ENCODE results near the gene JAG2.
"Not testable (repeated sequence)": the region's sequence is repeated elsewhere in the genome, so short reads cannot be mapped to it uniquely, and the experiment has no call there.

Gene JAG2

DNA sequence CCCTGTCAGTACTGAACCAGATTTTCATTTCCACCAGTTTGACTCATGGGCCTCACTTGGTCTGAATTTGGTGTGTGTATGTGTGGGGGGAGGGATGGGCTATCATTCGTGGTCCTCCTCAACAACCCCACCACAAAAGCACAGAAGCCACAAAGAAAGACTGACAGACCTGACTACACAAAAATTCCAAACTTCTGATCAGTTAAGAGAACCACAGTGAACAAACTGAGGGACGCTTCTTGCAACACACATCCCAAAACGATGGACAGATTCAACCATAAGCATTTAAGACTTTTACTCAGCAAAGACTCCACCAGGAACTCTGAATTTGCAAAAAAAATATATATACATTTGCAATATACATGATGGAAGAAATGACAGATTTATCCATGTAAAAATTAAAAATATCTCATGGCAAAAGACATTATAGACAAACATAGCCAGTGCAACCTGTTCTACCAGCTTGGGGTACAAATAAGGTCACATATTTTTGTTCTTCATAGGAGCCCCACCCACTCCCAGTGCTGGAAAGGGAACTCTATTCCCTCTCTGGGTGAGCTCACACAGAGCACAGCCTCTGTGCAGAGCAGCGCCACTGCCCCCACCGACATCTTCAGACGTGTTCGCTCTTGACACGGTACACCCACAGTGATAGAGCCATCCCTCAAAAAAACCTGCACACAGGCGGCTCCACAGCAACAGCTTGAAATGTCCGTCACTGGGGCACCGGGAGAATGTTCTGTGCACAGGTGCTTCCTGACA, 49.7 kb downstream of the JAG2 start:
- CTCF ChIA-PET, result interaction anchor here (0.8 to 3.9 kb wide), 5 partner anchors 8 to 57 kb away, joined by 3 to 10 read pairs (median 4); no protein-coding TSS in a partner anchor
- peak; percentile 91 for DNase-seq (ENCODE audit: low spot score)
- peak overlapping the region; percentile 32; the same call in 1 of the 2 replicates for H3K27ac ChIP-seq
- TF ChIP-seq, protein P1, sequence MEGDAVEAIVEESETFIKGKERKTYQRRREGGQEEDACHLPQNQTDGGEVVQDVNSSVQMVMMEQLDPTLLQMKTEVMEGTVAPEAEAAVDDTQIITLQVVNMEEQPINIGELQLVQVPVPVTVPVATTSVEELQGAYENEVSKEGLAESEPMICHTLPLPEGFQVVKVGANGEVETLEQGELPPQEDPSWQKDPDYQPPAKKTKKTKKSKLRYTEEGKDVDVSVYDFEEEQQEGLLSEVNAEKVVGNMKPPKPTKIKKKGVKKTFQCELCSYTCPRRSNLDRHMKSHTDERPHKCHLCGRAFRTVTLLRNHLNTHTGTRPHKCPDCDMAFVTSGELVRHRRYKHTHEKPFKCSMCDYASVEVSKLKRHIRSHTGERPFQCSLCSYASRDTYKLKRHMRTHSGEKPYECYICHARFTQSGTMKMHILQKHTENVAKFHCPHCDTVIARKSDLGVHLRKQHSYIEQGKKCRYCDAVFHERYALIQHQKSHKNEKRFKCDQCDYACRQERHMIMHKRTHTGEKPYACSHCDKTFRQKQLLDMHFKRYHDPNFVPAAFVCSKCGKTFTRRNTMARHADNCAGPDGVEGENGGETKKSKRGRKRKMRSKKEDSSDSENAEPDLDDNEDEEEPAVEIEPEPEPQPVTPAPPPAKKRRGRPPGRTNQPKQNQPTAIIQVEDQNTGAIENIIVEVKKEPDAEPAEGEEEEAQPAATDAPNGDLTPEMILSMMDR (conservative IDR thresholded peaks at IDR 0.05; ENCODE audit: low read depth), result no peak
- POLR2A ChIA-PET (ENCODE audit: low non-redundant PET), result interaction anchor here (0.6 kb wide), 1 partner anchor 35 kb away, joined by 3 read pairs; no protein-coding TSS in a partner anchor

DNA sequence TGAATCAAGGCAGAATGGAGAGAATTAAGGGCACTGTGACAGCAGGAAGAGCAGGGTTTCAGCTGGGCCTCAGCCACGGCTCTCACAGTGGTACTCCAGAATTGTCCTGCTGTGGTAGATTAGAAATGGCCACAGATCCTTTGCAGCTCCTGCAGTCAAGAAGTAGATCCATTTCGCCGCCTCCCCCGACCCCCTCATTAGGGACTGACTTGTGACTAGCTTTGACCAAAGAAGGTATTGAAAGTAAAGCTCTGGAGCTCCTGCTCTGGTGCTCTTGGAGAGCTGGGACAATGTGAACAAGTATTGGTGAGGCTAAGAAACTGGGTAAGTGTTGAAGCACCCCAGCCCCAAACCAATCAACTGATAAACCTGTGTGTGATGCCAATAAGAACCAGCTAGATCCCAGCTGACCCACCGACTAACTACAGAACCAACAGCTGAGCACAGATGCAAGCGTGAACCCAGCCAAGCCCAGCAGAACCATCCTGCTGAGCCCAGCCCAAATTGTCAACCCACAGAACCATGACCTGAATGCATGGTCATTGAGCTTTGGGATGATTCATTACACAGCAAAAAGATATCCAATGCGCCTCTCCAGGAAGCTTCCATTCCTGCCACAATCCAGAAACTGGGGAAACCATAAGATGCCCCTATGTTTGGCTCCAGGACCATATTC, 50.7 kb downstream of the JAG2 start:
- DNase-seq (ENCODE audit: low spot score), result no peak
- CTCF ChIA-PET, result interaction anchor here (0.6 to 3.9 kb wide), 4 partner anchors 9 to 106 kb away, joined by 3 to 10 read pairs (median 5); no protein-coding TSS in a partner anchor
- POLR2A ChIA-PET (ENCODE audit: low non-redundant PET), result no interaction called here
- no peak overlapping the region for H3K27ac ChIP-seq
- TF ChIP-seq, protein P1 (conservative IDR thresholded peaks at IDR 0.05; ENCODE audit: low read depth), result no peak

DNA sequence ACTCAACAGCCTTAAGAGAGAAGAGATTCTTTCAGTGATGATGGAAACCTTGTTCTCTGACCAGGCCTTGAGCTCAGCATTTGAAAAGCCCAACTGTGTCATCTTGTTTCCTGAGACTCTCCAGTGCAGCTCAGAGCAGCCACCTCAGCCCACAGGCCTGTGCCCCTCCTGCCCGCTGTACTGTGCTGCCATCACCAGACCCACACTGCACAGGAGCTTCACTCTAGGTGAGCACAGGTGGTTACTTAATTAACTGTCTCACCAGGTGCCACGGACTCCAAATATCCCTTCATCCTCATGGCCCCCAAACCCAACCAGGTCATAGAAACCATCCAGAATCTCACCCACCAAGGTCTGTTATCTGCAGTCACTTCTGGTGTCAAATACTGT, 51.3 kb downstream of the JAG2 start:
- ChIA-PET POLR2A (ENCODE audit: low non-redundant PET) (no interaction called here), CTCF (interaction anchor here (0.5 to 3.9 kb wide), 5 partner anchors 9 to 378 kb away, joined by 3 to 10 read pairs (median 4); no protein-coding TSS in a partner anchor)
- no peak for DNase-seq (ENCODE audit: low spot score)
- TF ChIP-seq, protein P1 (conservative IDR thresholded peaks at IDR 0.05; ENCODE audit: low read depth), result no peak
- no peak overlapping the region for H3K27ac ChIP-seq

DNA sequence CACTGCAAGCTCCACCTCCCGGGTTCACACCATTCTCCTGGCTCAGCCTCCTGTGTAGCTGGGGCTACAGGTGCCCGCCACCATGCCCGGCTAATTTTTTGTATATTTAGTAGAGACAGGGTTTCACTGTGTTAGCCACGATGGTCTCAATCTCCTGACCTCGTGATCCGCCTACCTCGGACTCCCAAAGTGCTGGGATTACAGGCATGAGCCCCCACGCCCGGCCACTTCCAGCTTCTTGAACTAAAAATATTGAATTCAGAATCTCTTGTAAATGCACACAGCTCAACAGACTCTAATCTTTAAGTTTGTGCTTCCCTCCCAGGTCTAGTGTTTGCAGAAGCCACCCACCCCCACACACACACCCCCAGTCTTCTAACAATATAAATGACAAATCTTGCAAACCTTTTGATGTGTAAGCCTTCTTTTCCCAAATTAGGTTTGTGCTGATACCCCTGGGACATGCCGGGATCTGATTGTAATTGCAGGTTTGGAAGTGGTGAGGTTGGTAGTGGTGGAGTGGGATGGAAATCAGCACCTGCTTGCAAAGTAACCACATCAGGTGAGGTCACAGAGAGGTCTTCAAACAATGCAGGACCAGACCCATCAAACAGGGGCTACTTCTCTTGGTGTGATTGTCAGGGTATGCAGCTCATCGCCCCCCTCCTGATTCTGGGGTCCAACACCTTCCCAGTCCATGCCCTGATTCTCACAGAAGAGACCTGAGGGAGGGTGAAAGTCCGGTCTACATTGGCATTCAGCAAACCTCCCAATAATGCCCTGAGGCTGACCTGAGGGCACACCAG, 51.9 kb downstream of the JAG2 start:
- DNase-seq (ENCODE audit: low spot score), result no peak
- H3K27ac ChIP-seq, result no peak overlapping the region
- TF ChIP-seq, protein P1 (conservative IDR thresholded peaks at IDR 0.05; ENCODE audit: low read depth), result no peak
- POLR2A ChIA-PET (ENCODE audit: low non-redundant PET), result no interaction called here
- CTCF ChIA-PET, result interaction anchor here (0.5 to 3.9 kb wide), 3 partner anchors 26 to 379 kb away, joined by 3 to 10 read pairs (median 6); no protein-coding TSS in a partner anchor

DNA sequence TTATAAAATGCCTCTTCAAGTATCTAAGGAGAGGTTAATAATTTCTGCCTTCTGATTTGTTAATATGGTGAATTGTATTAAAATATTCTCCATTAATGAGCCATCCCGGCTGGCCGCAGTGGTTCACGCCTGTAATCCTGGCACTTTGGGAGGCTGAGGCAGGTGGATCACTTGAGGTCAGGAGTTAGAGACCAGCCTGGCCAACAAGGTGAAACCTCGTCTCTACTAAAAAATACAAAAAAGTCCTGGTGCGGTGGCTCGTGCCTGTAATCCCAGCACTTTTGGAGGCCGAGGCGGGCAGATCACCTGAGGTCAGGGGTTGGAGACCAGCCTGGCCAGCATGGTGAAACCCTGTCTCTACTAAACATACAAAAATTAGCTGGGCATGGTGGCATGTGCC, 59.3 kb downstream of the JAG2 start:
- DNase-seq (ENCODE audit: low spot score); CTCF ChIA-PET; POLR2A ChIA-PET (ENCODE audit: low non-redundant PET); H3K27ac ChIP-seq: not testable (repeated sequence)

DNA sequence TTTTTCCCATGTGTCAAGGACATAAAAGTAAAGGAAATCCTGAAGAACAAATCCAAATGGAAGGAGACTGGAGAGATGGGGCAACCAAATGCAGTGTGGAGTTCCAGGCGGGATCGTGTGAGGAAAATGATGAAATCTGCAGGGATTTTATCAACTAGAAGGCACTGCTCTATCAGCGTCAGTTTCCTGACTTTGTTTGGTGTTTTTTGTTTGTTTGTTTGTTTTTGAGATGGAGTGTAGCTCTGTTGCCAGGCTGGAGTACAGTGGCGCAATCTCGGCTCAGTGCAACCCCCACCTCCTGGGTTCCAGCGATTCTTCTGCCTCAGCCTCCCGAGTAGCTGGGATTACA, 60.1 kb downstream of the JAG2 start:
- ChIA-PET CTCF (interaction anchor here (0.6 kb wide), 1 partner anchor 136 kb away, joined by 3 read pairs; no protein-coding TSS in a partner anchor), POLR2A (ENCODE audit: low non-redundant PET) (no interaction called here)
- no peak overlapping the region for H3K27ac ChIP-seq
- TF ChIP-seq, protein P1 (conservative IDR thresholded peaks at IDR 0.05; ENCODE audit: low read depth), result no peak
- DNase-seq (ENCODE audit: low spot score), result no peak

All from RWPE1 (cell line).